Uterus (tissue), 2 donors: Measurements from ENCODE around the gene HPF1.

Experiments
- CTCF ChIP-seq, 4 experiments: fragments of 200-600 bp in 2 of 4; fragments of 450-650 bp in 2 of 4; sonication (generic) in 2 of 4; IDR thresholded peaks; one replicate each; pipeline ENCODE4 v1.5.1; 2016 to 2019; ENCODE audit warnings: antibody characterized with exemption in 4 of 4, mild to moderate bottlenecking in 2 of 4, moderate library complexity in 1 of 4
- POLR2A ChIP-seq, 2 donors: fragments of 450-650 bp; IDR thresholded peaks; one replicate each; pipeline ENCODE4 v1.6.1; 2016; ENCODE audit warnings: antibody characterized with exemption in 2 of 2, mild to moderate bottlenecking in 1 of 2, moderate library complexity in 1 of 2

GRCh38 chr4:169723207-169723965 lies 34.4 kb downstream of the HPF1 start:
- TF ChIP-seq CTCF (IDR thresholded peaks at IDR 0.05) (no peak), POLR2A (IDR thresholded peaks at IDR 0.05) (no peak)
